GM12878 (cell line): Measurements from ENCODE around the gene PFKP. TPM values are rescaled to one million over a fixed set of nuclear protein-coding genes. Genes with fewer than 3 reads are reported as not detected.

ENCODE experiments used
- ATAC-seq: fragments of 200-7000 bp; cut with Tn5 transposase; 3 replicates; pipeline ENCODE4 v1.9.1; 2020; ENCODE audit warnings: mild to moderate bottlenecking, moderate library complexity
- BruUV-seq: library from RNA; stranded (reverse); fragments of 400-500 nt; replicated peaks from 2 replicates; lab custom pipeline; 2021; lab: Mats Ljungman, UMichigan
- CTCF ChIA-PET: fragments of 300-600 bp; sonication (Branson Sonifier 250); formaldehyde crosslinking; extraction: SDS; loops from one replicate; lab custom pipeline; 2021; ENCODE audit warnings: inconsistent platforms; lab: Yijun Ruan, JAX
- POLR2A ChIA-PET: fragments of 350-600 bp; formaldehyde crosslinking; extraction: SDS; loops from one replicate; lab custom pipeline; 2021; ENCODE audit warnings: inconsistent platforms; lab: Charles Lee
- RAD21 ChIA-PET: fragments of 300-600 bp; sonication (Branson Sonifier 250); formaldehyde crosslinking; loops from one replicate; lab custom pipeline; 2023; ENCODE audit warnings: antibody characterized with exemption; ENCODE audit not compliant: unreplicated experiment; lab: Charles Lee
- SMC1A ChIA-PET: fragments of 300-600 bp; sonication (Branson Sonifier 250); formaldehyde crosslinking; loops from one replicate; lab custom pipeline; 2023; ENCODE audit not compliant: unreplicated experiment, uncharacterized antibody; lab: Charles Lee
- DNase-seq: peaks from one replicate; pipeline ENCODE4 v3.0.0-alpha.2; 2011; ENCODE audit warnings: low read depth, low spot score
- FAIRE-seq: peaks from 3 replicates; lab custom pipeline; 2011; peaks lifted over from hg19 to GRCh38; lab: Jason Lieb, UNC
- H2AFZ ChIP-seq: 2 replicates; pipeline ENCODE4 v1.6.0; 2011; ENCODE audit warnings: low read depth, low read length, control low read depth; ENCODE audit not compliant: control insufficient read depth
- H3K27ac ChIP-seq: 2 replicates; pipeline ENCODE4 v1.5.1; 2011; ENCODE audit warnings: control low read depth; ENCODE audit not compliant: control insufficient read depth, insufficient read depth
- H3K27me3 ChIP-seq, 2 experiments: replicated peaks in 1 of 2; 2 replicates each; pipeline versions ENCODE4 v1.6.0 to v1.6.1; 2011; ENCODE audit warnings: low read length in 1 of 2; ENCODE audit not compliant: control insufficient read depth in 2 of 2, insufficient read depth in 2 of 2
- H3K36me3 ChIP-seq, 2 experiments: 2 replicates each; pipeline ENCODE4 v1.5.1; 2011; ENCODE audit warnings: low read length in 1 of 2; ENCODE audit not compliant: control insufficient read depth in 2 of 2, insufficient read depth in 2 of 2
- H3K4me1 ChIP-seq: 2 replicates; pipeline ENCODE4 v1.6.1; 2011; ENCODE audit warnings: mild to moderate bottlenecking, low read length, moderate library complexity, mixed read lengths; ENCODE audit not compliant: control insufficient read depth, insufficient read depth
- H3K4me2 ChIP-seq: 2 replicates; pipeline ENCODE4 v1.6.0; 2011; ENCODE audit warnings: control low read depth; ENCODE audit not compliant: control insufficient read depth, insufficient read depth
- H3K4me3 ChIP-seq: fragments of 200-600 bp; sonication (generic); 2 replicates; pipeline ENCODE4 v1.5.1; 2016
- H3K79me2 ChIP-seq: 2 replicates; pipeline ENCODE4 v1.6.0; 2011; ENCODE audit warnings: low read length; ENCODE audit not compliant: control insufficient read depth, insufficient read depth
- H3K9ac ChIP-seq: 2 replicates; pipeline ENCODE4 v1.8.0; 2011; ENCODE audit warnings: low read length, control low read depth, mixed read lengths; ENCODE audit not compliant: control insufficient read depth, insufficient read depth
- H3K9me3 ChIP-seq: replicated peaks from 3 replicates; pipeline ENCODE4 v1.5.1; 2011; ENCODE audit warnings: mild to moderate bottlenecking, low read length; ENCODE audit not compliant: control insufficient read depth, insufficient read depth
- H4K20me1 ChIP-seq: 2 replicates; pipeline ENCODE4 v1.6.0; 2011; ENCODE audit not compliant: control insufficient read depth, insufficient read depth
- BRCA1 ChIP-seq: IDR thresholded peaks from 2 replicates; pipeline ENCODE4 v1.6.1; 2011; ENCODE audit warnings: low read depth, low read length, improper control_type of control experiment
- ESRRA ChIP-seq: IDR thresholded peaks from 2 replicates; pipeline ENCODE4 v1.6.1; 2012; ENCODE audit warnings: mild to moderate bottlenecking, low read length, improper control_type of control experiment
- FOXK2 ChIP-seq: fragments of 450-650 bp; IDR thresholded peaks from 2 replicates; pipeline ENCODE4 v1.6.1; 2017; ENCODE audit warnings: mild to moderate bottlenecking, moderate library complexity
- HDAC2 ChIP-seq: fragments of 200-600 bp; sonication (generic); IDR thresholded peaks from 2 replicates; pipeline ENCODE4 v1.6.1; 2017
- HDAC6 ChIP-seq: fragments of 200-600 bp; sonication (generic); IDR thresholded peaks from one replicate; pipeline ENCODE4 v1.8.0; 2017; ENCODE audit warnings: antibody characterized with exemption; ENCODE audit not compliant: unreplicated experiment
- HSF1 ChIP-seq: fragments of 150-350 bp; IDR thresholded peaks from 2 replicates; pipeline ENCODE4 v1.6.1; 2014; ENCODE audit warnings: mild to moderate bottlenecking, low read depth, low read length
- LARP7 ChIP-seq: fragments of 450-650 bp; IDR thresholded peaks from 2 replicates; pipeline ENCODE4 v1.6.1; 2017; ENCODE audit warnings: mild to moderate bottlenecking
- MYB ChIP-seq: fragments of 150-350 bp; IDR thresholded peaks from 2 replicates; pipeline ENCODE4 v1.6.1; 2014; ENCODE audit warnings: mild to moderate bottlenecking, low read depth, low read length, borderline replicate concordance
- NKRF ChIP-seq: fragments of 450-650 bp; conservative IDR thresholded peaks from 2 replicates; pipeline ENCODE4 v1.6.1; 2017; ENCODE audit warnings: mild to moderate bottlenecking, moderate library complexity
- NR2F1 ChIP-seq: fragments of 450-650 bp; conservative IDR thresholded peaks from 2 replicates; pipeline ENCODE4 v1.6.1; 2017; ENCODE audit warnings: mild to moderate bottlenecking
- NRF1 ChIP-seq: conservative IDR thresholded peaks from 2 replicates; pipeline ENCODE4 v1.6.1; 2011; ENCODE audit warnings: mild to moderate bottlenecking, low read depth, low read length, improper control_type of control experiment
- PAX8 ChIP-seq: fragments of 450-650 bp; IDR thresholded peaks from 2 replicates; pipeline ENCODE4 v1.6.1; 2017; ENCODE audit warnings: mild to moderate bottlenecking, moderate library complexity
- PBX3 ChIP-seq: IDR thresholded peaks from 2 replicates; pipeline ENCODE4 v1.6.1; 2011; ENCODE audit warnings: mild to moderate bottlenecking, low read depth, low read length, moderate library complexity; ENCODE audit not compliant: insufficient replicate concordance
- RAD21 ChIP-seq: IDR thresholded peaks from 2 replicates; pipeline ENCODE4 v1.6.1; 2011; ENCODE audit warnings: mild to moderate bottlenecking, low read depth, low read length, moderate library complexity; ENCODE audit not compliant: insufficient read depth
- SPI1 ChIP-seq: IDR thresholded peaks from 2 replicates; pipeline ENCODE4 v1.6.1; 2011; ENCODE audit warnings: low read depth, mild to moderate bottlenecking, low read length, moderate library complexity, borderline replicate concordance; ENCODE audit not compliant: insufficient read depth
- WGBS: methylation state at CpG from one replicate; pipeline ENCODE4 v1.1.6; 2016; ENCODE audit warnings: low lambda C conversion rate; ENCODE audit not compliant: insufficient replicate concordance, insufficient coverage; ENCODE audit errors: missing lambda C conversion rate; 5-methylcytosine and 5-hydroxymethylcytosine counted together
- in situ Hi-C: fragments of 300-500 bp; cut with MboI; formaldehyde crosslinking; loops from 9 replicates; pipeline ENCODE4 v1.14.3; 2018; ENCODE audit warnings: mixed read lengths
- intact Hi-C: fragments of 100-400 bp; cut with micrococcal nuclease; formaldehyde crosslinking; loops from one replicate; pipeline ENCODE4 v1.14.2; 2022; ENCODE audit not compliant: unreplicated experiment
- polyA plus RNA-seq, 11 experiments: library from polyadenylated mRNA; depleted of rRNA in 4 of 11; unstranded in 6 of 11; stranded (reverse) in 5 of 11; fragments of >200 nt; fragmentation: Nextera tagmentation in 4 of 11; fragmentation: Illumina TruSeq in 1 of 11; extraction: Ambion mirVana in 4 of 11; extraction: Trizol in 1 of 11; gene quantifications; 1 replicate in 1 of 11; 2 replicates in 10 of 11; pipeline versions ENCODE4 v1.2.1 to v1.2.3, GENCODE V29; 2011 to 2016; ENCODE audit warnings: inconsistent platforms in 2 of 11, missing spikeins in 2 of 11, low read depth in 1 of 11
- total RNA-seq, 4 experiments: library from RNA; depleted of rRNA in 3 of 4; stranded (reverse); fragments of >200 nt in 3 of 4; fragmentation: Illumina TruSeq in 1 of 4; extraction: Trizol in 1 of 4; gene quantifications; 2 replicates each; pipeline versions ENCODE4 v1.2.1 to v1.2.3, GENCODE V29; 2013 to 2021

Gene PFKP
- total and polyA plus RNA-seq, 10 of the 15 experiments (the other 5 are each of a cell fraction or from before 2014, with no cell fraction given), result 27.0 to 145 (median 95.7) TPM

- Histone ChIP-seq H3K4me1 (no peaks in the 10 kb centered on the region), H3K4me2 (no peak overlapping the region), H3K79me2 (no peaks in the 10 kb centered on the region)
- in situ Hi-C loops, result no loop called here
- 88% methylated on average over 10 of the region's 10 CpGs for WGBS
- TF ChIP-seq SPI1 (no peak), MYB (no peak), HSF1 (no peak), NRF1 (no peak), HDAC6 (no peak), BRCA1 (no peak), HDAC2 (no peak), PAX8 (no peak), NKRF (no peak), FOXK2 (no peak), ESRRA (no peak), LARP7 (no peak), PBX3 (no peak), NR2F1 (no peak), RAD21 (no peak)
- TF ChIP-seq, all 136 proteins: peak for 0
- H3K9ac ChIP-seq, result no peak overlapping the region
- intact Hi-C loops, result no loop called here
- no peak for ATAC-seq
- no peak overlapping the region for H3K27ac ChIP-seq
- no peak overlapping the region for H2AFZ ChIP-seq
- H3K4me3 ChIP-seq, result no peak overlapping the region
- no peak for FAIRE-seq
- SMC1A ChIA-PET, result no interaction called here
- TSS peak; percentile 27 for BruUV-seq
- RAD21 ChIA-PET, result no interaction called here
- CTCF ChIA-PET, result no interaction called here
- DNase-seq, result no peak
- H3K9me3 ChIP-seq, result no peaks in the 10 kb centered on the region
- no peaks in the 10 kb centered on the region for H4K20me1 ChIP-seq
- H3K36me3 ChIP-seq, result peaks cover 25 to 39% of the 10 kb centered on the region in 2 experiments
- POLR2A ChIA-PET, result no interaction called here
- H3K27me3 ChIP-seq, result no peaks in the 10 kb centered on the region
Measured at GRCh38 chr10:3127921-3128320, 60.6 kb downstream of the PFKP start.
